H1 (cell line): ENCODE data around the gene SPSB1. TPM values are rescaled to one million over a fixed set of nuclear protein-coding genes. Genes with fewer than 3 reads are reported as not detected.

ENCODE experiments used
- CTCF ChIA-PET: fragments of 300-600 bp; sonication (Branson Sonifier 250); formaldehyde crosslinking; loops from one replicate; lab custom pipeline; 2021; ENCODE audit not compliant: partially characterized antibody; lab: Charles Lee
- POLR2A ChIA-PET: fragments of 300-600 bp; sonication (Branson Sonifier 250); formaldehyde crosslinking; loops from one replicate; lab custom pipeline; 2021; ENCODE audit warnings: inconsistent platforms; ENCODE audit not compliant: partially characterized antibody; lab: Charles Lee
- DNase-seq, 2 experiments: peaks; one replicate each; pipeline versions ENCODE4 v3.0.0 to v3.0.0-alpha.2; 2010 to 2022; ENCODE audit warnings: low spot score in 2 of 2, low read depth in 1 of 2, mixed read lengths in 1 of 2
- FAIRE-seq: peaks from 2 replicates; lab custom pipeline; 2011; peaks lifted over from hg19 to GRCh38; lab: Jason Lieb, UNC
- H2AFZ ChIP-seq: 2 replicates; pipeline ENCODE4 v1.8.1; 2012; ENCODE audit warnings: low read length, inconsistent platforms
- H2AK5ac ChIP-seq: 2 replicates; pipeline ENCODE4 v1.6.1; 2013; ENCODE audit warnings: low read depth, low read length
- H2BK120ac ChIP-seq: replicated peaks from 2 replicates; pipeline ENCODE3; 2013; ENCODE audit warnings: low read depth, low read length, inconsistent platforms
- H2BK12ac ChIP-seq: 2 replicates; pipeline ENCODE4 v1.6.1; 2013; ENCODE audit warnings: low read depth, low read length
- H2BK15ac ChIP-seq: 2 replicates; pipeline ENCODE4 v1.6.1; 2013; ENCODE audit warnings: low read length
- H2BK20ac ChIP-seq: 2 replicates; pipeline ENCODE4 v1.6.1; 2013; ENCODE audit warnings: low read length
- H2BK5ac ChIP-seq: 2 replicates; pipeline ENCODE4 v1.6.1; 2013; ENCODE audit warnings: low read depth, low read length
- H3K14ac ChIP-seq: 2 replicates; pipeline ENCODE4 v1.6.1; 2013; ENCODE audit warnings: inconsistent platforms; ENCODE audit not compliant: insufficient read length
- H3K18ac ChIP-seq: 2 replicates; pipeline ENCODE4 v1.6.1; 2013; ENCODE audit warnings: low read length; ENCODE audit errors: extremely low read depth
- H3K23ac ChIP-seq: 2 replicates; pipeline ENCODE4 v1.6.1; 2013; ENCODE audit warnings: inconsistent platforms; ENCODE audit not compliant: insufficient read length
- H3K23me2 ChIP-seq: 2 replicates; pipeline ENCODE4 v1.6.1; 2013; ENCODE audit warnings: low read depth, low read length
- H3K27ac ChIP-seq: 2 replicates; pipeline ENCODE4 v1.6.1; 2011; ENCODE audit warnings: low read depth, low read length, inconsistent platforms
- H3K27me3 ChIP-seq, 4 experiments: replicated peaks in 1 of 4; 1 replicate in 1 of 4; 2 replicates in 3 of 4; pipeline versions ENCODE4 v1.6.1 to v1.8.1; 2011 to 2013; ENCODE audit warnings: low read length in 3 of 4, mild to moderate bottlenecking in 3 of 4, inconsistent platforms in 2 of 4, mixed read lengths in 2 of 4, moderate library complexity in 1 of 4; ENCODE audit not compliant: control insufficient read depth in 3 of 4, insufficient read depth in 3 of 4; ENCODE audit errors: extremely low read depth in 1 of 4
- H3K36me3 ChIP-seq, 4 experiments: 2 replicates each; pipeline versions ENCODE4 v1.6.1 to v1.8.1; 2011 to 2013; ENCODE audit warnings: mild to moderate bottlenecking in 4 of 4, low read length in 3 of 4, moderate library complexity in 2 of 4, control low read depth in 1 of 4, inconsistent platforms in 1 of 4; ENCODE audit not compliant: insufficient read depth in 4 of 4, control insufficient read depth in 2 of 4
- H3K4ac ChIP-seq: replicated peaks from 2 replicates; pipeline ENCODE3; 2013; ENCODE audit warnings: low read length, low read depth, mixed read lengths, inconsistent platforms; ENCODE audit not compliant: insufficient read length
- H3K4me1 ChIP-seq, 4 experiments: replicated peaks in 1 of 4; 1 replicate in 1 of 4; 2 replicates in 3 of 4; pipeline versions ENCODE4 v1.6.1 to v1.8.1; 2011 to 2013; ENCODE audit warnings: low read length in 3 of 4, inconsistent platforms in 2 of 4, mixed read lengths in 1 of 4; ENCODE audit not compliant: insufficient read depth in 4 of 4, control insufficient read depth in 3 of 4
- H3K4me2 ChIP-seq, 2 experiments: 2 replicates each; pipeline versions ENCODE4 v1.6.1 to v1.8.1; 2011 to 2013; ENCODE audit warnings: low read depth in 2 of 2, low read length in 2 of 2, control low read depth in 1 of 2, inconsistent platforms in 1 of 2, mild to moderate bottlenecking in 1 of 2; ENCODE audit not compliant: insufficient read depth in 1 of 2
- H3K4me3 ChIP-seq, 4 experiments: fragments of 200-600, 300-600 bp in 1 of 4; sonication (generic), shearing (Covaris generic), sonication (Bioruptor Twin) in 1 of 4; 2 replicates each; pipeline versions ENCODE4 v1.5.1 to v1.8.1; 2011 to 2016; ENCODE audit warnings: low read length in 4 of 4, low read depth in 3 of 4, control low read depth in 2 of 4, inconsistent platforms in 2 of 4, mild to moderate bottlenecking in 2 of 4, mixed read lengths in 1 of 4, moderate library complexity in 1 of 4; ENCODE audit not compliant: insufficient read depth in 2 of 4; ENCODE audit errors: extremely low read depth in 1 of 4
- H3K56ac ChIP-seq: replicated peaks from 2 replicates; pipeline ENCODE3; 2013; ENCODE audit warnings: low read depth, mild to moderate bottlenecking, mixed read lengths, low read length, inconsistent platforms; ENCODE audit not compliant: insufficient read length
- H3K79me1 ChIP-seq: 2 replicates; pipeline ENCODE4 v1.6.1; 2013; ENCODE audit warnings: low read depth, low read length, control low read depth
- H3K79me2 ChIP-seq, 2 experiments: 2 replicates each; pipeline versions ENCODE4 v1.6.1 to v1.8.1; 2012 to 2013; ENCODE audit warnings: low read length in 2 of 2, mild to moderate bottlenecking in 2 of 2, inconsistent platforms in 1 of 2; ENCODE audit not compliant: insufficient read depth in 2 of 2, control insufficient read depth in 1 of 2
- H3K9ac ChIP-seq, 4 experiments: replicated peaks in 1 of 4; 1 replicate in 1 of 4; 2 replicates in 3 of 4; pipeline versions ENCODE4 v1.6.1 to v1.8.1; 2011 to 2013; ENCODE audit warnings: low read depth in 3 of 4, low read length in 3 of 4, control low read depth in 2 of 4, mild to moderate bottlenecking in 2 of 4, moderate library complexity in 2 of 4, inconsistent platforms in 1 of 4; ENCODE audit errors: extremely low read depth in 1 of 4
- H3K9me3 ChIP-seq, 2 experiments: 2 replicates each; pipeline versions ENCODE4 v1.6.1 to v1.8.1; 2012 to 2013; ENCODE audit warnings: mild to moderate bottlenecking in 2 of 2, moderate library complexity in 2 of 2, control low read depth in 1 of 2, inconsistent platforms in 1 of 2, low read depth in 1 of 2, low read length in 1 of 2, mixed read lengths in 1 of 2; ENCODE audit not compliant: insufficient read depth in 2 of 2
- H4K20me1 ChIP-seq, 2 experiments: replicated peaks in 1 of 2; 2 replicates each; pipeline versions ENCODE3 to v1.8.1; 2011 to 2013; ENCODE audit warnings: inconsistent platforms in 2 of 2, low read length in 2 of 2, mild to moderate bottlenecking in 1 of 2; ENCODE audit not compliant: insufficient read depth in 2 of 2, control insufficient read depth in 1 of 2
- H4K5ac ChIP-seq: 2 replicates; pipeline ENCODE4 v1.6.1; 2013; ENCODE audit warnings: low read length, low read depth, mixed read lengths, inconsistent platforms; ENCODE audit not compliant: insufficient read length
- H4K8ac ChIP-seq: 2 replicates; pipeline ENCODE4 v1.8.0; 2013; ENCODE audit warnings: mild to moderate bottlenecking, moderate library complexity, low read length, inconsistent platforms; ENCODE audit not compliant: insufficient read depth; ENCODE audit errors: extremely low read depth
- H4K91ac ChIP-seq: replicated peaks from 2 replicates; pipeline ENCODE3; 2013; ENCODE audit warnings: low read length, mixed read lengths, inconsistent platforms; ENCODE audit not compliant: insufficient read length
- ATF2 ChIP-seq: IDR thresholded peaks from 2 replicates; pipeline ENCODE4 v1.6.1; 2012; ENCODE audit warnings: low read length, inconsistent platforms
- CBX5 ChIP-seq: fragments of 300-800, 300-1000 bp; sonication (generic); IDR thresholded peaks from 2 replicates; pipeline ENCODE4 v1.7.1; 2016; ENCODE audit warnings: antibody characterized with exemption, low read length, low read depth
- CBX8 ChIP-seq: fragments of 300-800, 300-1000 bp; sonication (generic); IDR thresholded peaks from 2 replicates; pipeline ENCODE4 v1.7.1; 2016; ENCODE audit warnings: low read depth, low read length, borderline replicate concordance
- CHD1 ChIP-seq: IDR thresholded peaks from 2 replicates; pipeline ENCODE4 v1.6.1; 2012; ENCODE audit warnings: low read depth, low read length, improper control_type of control experiment
- EP300 ChIP-seq, 2 experiments: IDR thresholded peaks; 1 replicate in 1 of 2; 2 replicates in 1 of 2; pipeline ENCODE4 v1.6.1; 2011 to 2012; ENCODE audit warnings: low read depth in 2 of 2, low read length in 2 of 2, mild to moderate bottlenecking in 2 of 2, borderline replicate concordance in 1 of 2, inconsistent platforms in 1 of 2, moderate library complexity in 1 of 2
- PHF8 ChIP-seq: fragments of 200-600 bp; sonication (generic); conservative IDR thresholded peaks from 2 replicates; pipeline ENCODE4 v1.7.1; 2012; ENCODE audit warnings: low read depth, mild to moderate bottlenecking, inconsistent platforms, low read length, moderate library complexity
- POU5F1 ChIP-seq: IDR thresholded peaks from 2 replicates; pipeline ENCODE4 v1.6.1; 2011; ENCODE audit warnings: low read depth, mild to moderate bottlenecking, low read length, moderate library complexity
- RAD21 ChIP-seq, 2 experiments: IDR thresholded peaks in 1 of 2; conservative IDR thresholded peaks in 1 of 2; 2 replicates each; pipeline ENCODE4 v1.6.1; 2011; ENCODE audit warnings: low read depth in 2 of 2, low read length in 2 of 2, improper control_type of control experiment in 1 of 2, inconsistent platforms in 1 of 2, mild to moderate bottlenecking in 1 of 2, moderate library complexity in 1 of 2
- SAP30 ChIP-seq: fragments of 300-600 bp; sonication (generic); IDR thresholded peaks from 2 replicates; pipeline ENCODE4 v1.7.1; 2012; ENCODE audit warnings: low read length, moderate library complexity, mild to moderate bottlenecking, inconsistent platforms; ENCODE audit not compliant: insufficient read depth, insufficient replicate concordance
- SIN3A ChIP-seq, 2 experiments: IDR thresholded peaks in 1 of 2; conservative IDR thresholded peaks in 1 of 2; 2 replicates each; pipeline ENCODE4 v1.6.1; 2011 to 2012; ENCODE audit warnings: low read length in 2 of 2, improper control_type of control experiment in 1 of 2, low read depth in 1 of 2, mild to moderate bottlenecking in 1 of 2
- SIRT6 ChIP-seq: IDR thresholded peaks from one replicate; pipeline ENCODE4 v1.7.1; 2012; ENCODE audit warnings: low read length, inconsistent platforms
- WGBS, 2 experiments: shearing (Covaris generic) in 1 of 2; methylation state at CpG; one replicate each; pipeline versions ENCODE4 v1.1.6 to v1.1.7; 2013 to 2015; ENCODE audit warnings: low lambda C conversion rate in 2 of 2, mixed read lengths in 2 of 2, inconsistent platforms in 1 of 2, low coverage in 1 of 2, missing lambda C conversion rate in 1 of 2; ENCODE audit not compliant: insufficient replicate concordance in 2 of 2, insufficient coverage in 1 of 2, insufficient read length in 1 of 2; ENCODE audit errors: extremely low coverage in 1 of 2, missing lambda C conversion rate in 1 of 2; 5-methylcytosine and 5-hydroxymethylcytosine counted together
- polyA plus RNA-seq, 7 experiments: library from polyadenylated mRNA; depleted of rRNA in 3 of 7; stranded (reverse) in 5 of 7; unstranded in 2 of 7; fragments of >200 nt in 5 of 7; fragments of 200-250 nt in 2 of 7; gene quantifications; 1 replicate in 5 of 7; 2 replicates in 1 of 7; 4 replicates in 1 of 7; pipeline versions ENCODE4 v1.2.1 to v1.2.3, GENCODE V29; 2011 to 2013; ENCODE audit warnings: missing spikeins in 2 of 7, mixed read lengths in 2 of 7
- total RNA-seq: library from RNA; stranded (reverse); fragmentation: NEBNext Ultra II Directional; extraction: Animal tissue kit (Norgen Biotek cat#: 25700); gene quantifications from 2 replicates; pipeline ENCODE4 v1.2.1, GENCODE V29; 2021

Gene SPSB1
- total and polyA plus RNA-seq, 2 of the 8 experiments (the other 6 are each of a cell fraction or from before 2014, with no cell fraction given), result 5.3 to 6.4 TPM

DNA sequence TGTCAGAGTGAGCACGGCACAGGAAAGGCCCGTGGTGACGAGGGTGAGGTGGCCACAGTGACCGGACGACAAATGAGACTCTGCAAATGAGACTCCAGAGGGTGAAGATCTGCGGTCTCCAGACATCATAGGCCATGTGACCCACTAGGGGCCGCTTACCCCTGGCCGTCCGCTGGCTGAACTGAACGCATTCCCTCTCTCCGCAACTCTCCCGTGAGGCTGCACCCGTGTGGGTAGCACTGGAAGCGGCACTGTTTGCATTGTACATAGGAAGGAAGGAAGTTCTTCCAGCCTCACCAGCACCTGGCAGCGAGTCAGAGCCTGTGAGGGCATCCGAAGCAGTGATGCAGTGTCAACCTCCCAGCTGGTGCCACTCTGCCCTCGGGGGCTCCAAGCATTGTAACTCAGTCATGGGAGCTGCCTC lies 23.6 kb upstream of the SPSB1 start:
- no peak overlapping the region for H4K5ac ChIP-seq
- no peak overlapping the region for H3K56ac ChIP-seq
- H3K4me3 ChIP-seq, result no peak overlapping the region
- no peak overlapping the region for H2AFZ ChIP-seq
- H3K23me2 ChIP-seq, result no peaks in the 10 kb centered on the region
- FAIRE-seq (no peak), DNase-seq (no peak)
- no peak overlapping the region for H3K18ac ChIP-seq
- CTCF ChIA-PET, result interaction anchor here (0.7 to 13.7 kb wide), 15 partner anchors 12 to 304 kb away, joined by 3 to 118 read pairs (median 4); no protein-coding TSS in a partner anchor
- H3K79me2 ChIP-seq, result no peaks in the 10 kb centered on the region
- H2BK12ac ChIP-seq, result no peak overlapping the region; the same call in 1 of the 2 replicates
- no peak overlapping the region for H3K4me2 ChIP-seq
- no peak overlapping the region for H4K91ac ChIP-seq
- 93% methylated on average over 17 of the region's 17 CpGs; no CpG with 5 or more reads in 1 of the 2 experiments for WGBS, 2 experiments
- H2BK120ac ChIP-seq, result no peak overlapping the region
- no peaks in the 10 kb centered on the region for H3K9me3 ChIP-seq
- peaks cover 0 to 4% (median 1%) of the 10 kb centered on the region in 4 experiments; a peak in 5 of 7 replicates for H3K4me1 ChIP-seq
- no peaks in the 10 kb centered on the region for H3K36me3 ChIP-seq
- H2BK20ac ChIP-seq, result no peak overlapping the region
- no peaks in the 10 kb centered on the region; a peak in 1 of 7 replicates for H3K27me3 ChIP-seq
- POLR2A ChIA-PET, result no interaction called here
- no peak overlapping the region for H3K23ac ChIP-seq
- no peak overlapping the region for H3K14ac ChIP-seq
- no peaks in the 10 kb centered on the region for H3K79me1 ChIP-seq
- no peak overlapping the region; the same call in 1 of the 2 replicates for H2BK15ac ChIP-seq
- H2AK5ac ChIP-seq, result no peak overlapping the region
- peak overlapping the region; percentile 45; the same call in 1 of the 2 replicates for H4K8ac ChIP-seq
- H3K4ac ChIP-seq, result no peak overlapping the region
- no peak overlapping the region for H3K27ac ChIP-seq
- H3K9ac ChIP-seq, result no peak overlapping the region
- no peaks in the 10 kb centered on the region for H4K20me1 ChIP-seq
- no peak overlapping the region for H2BK5ac ChIP-seq
- no peak for TF ChIP-seq RAD21 (IDR thresholded peaks at IDR 0.05 in 1 of 2, conservative IDR thresholded peaks at IDR 0.05 in 1 of 2; ENCODE audit: low read depth in 2 of 2, low read length in 2 of 2)
- no peak for TF ChIP-seq POU5F1
- TF ChIP-seq SIRT6, result no peak
- TF ChIP-seq SAP30, result no peak
- no peak for TF ChIP-seq CBX8
- TF ChIP-seq ATF2, result no peak
- no peak for TF ChIP-seq SIN3A (conservative IDR thresholded peaks at IDR 0.05 in 1 of 2, IDR thresholded peaks at IDR 0.05 in 1 of 2; ENCODE audit: low read depth in 1 of 2, low read length in 2 of 2)
- no peak for TF ChIP-seq EP300 (IDR thresholded peaks at IDR 0.05; ENCODE audit: borderline replicate concordance in 1 of 2, low read depth in 2 of 2, low read length in 2 of 2)
- TF ChIP-seq CBX5, result no peak
- no peak for TF ChIP-seq PHF8
- TF ChIP-seq CHD1, result no peak
